Activated T-cell treated with anti-CD3 and anti-CD28 coated beads, Interleukin-2, amount 50 U/mL, for 4 hours (primary cell): ENCODE results near the gene DCHS2. TPM values are rescaled to one million over a fixed set of nuclear protein-coding genes. Genes with fewer than 3 reads are reported as not detected.

Experiments
- ATAC-seq, 2 donors: fragments of 200-7000 bp; cut with Tn5 transposase; one replicate each; pipeline ENCODE4 v1.10.0; 2021
- DNase-seq: peaks from one replicate; pipeline ENCODE4 v3.0.0-alpha.2; 2020
- H3K27me3 Mint-ChIP-seq: one replicate; pipeline ENCODE4 v1.8.0; 2021; ENCODE audit warnings: low read depth, mixed read lengths
- H3K36me3 Mint-ChIP-seq: one replicate; pipeline ENCODE4 v1.8.0; 2022; ENCODE audit warnings: mixed read lengths; ENCODE audit not compliant: insufficient read depth
- H3K4me1 Mint-ChIP-seq: one replicate; pipeline ENCODE4 v1.8.0; 2021; ENCODE audit warnings: low read depth, mixed read lengths
- H3K4me3 Mint-ChIP-seq: one replicate; pipeline ENCODE4 v1.8.0; 2021; ENCODE audit warnings: mild to moderate bottlenecking, moderate library complexity, mixed read lengths
- H3K9me3 Mint-ChIP-seq: one replicate; pipeline ENCODE4 v1.8.0; 2021; ENCODE audit warnings: mixed read lengths
- total RNA-seq, 3 donors: library from RNA; stranded (reverse); gene quantifications; one replicate each; pipeline ENCODE4 v1.2.1, GENCODE V29; 2021

Gene DCHS2
- total RNA-seq, 3 donors from 2014 or later, result under 0.01 TPM; not detected in 2

DNA sequence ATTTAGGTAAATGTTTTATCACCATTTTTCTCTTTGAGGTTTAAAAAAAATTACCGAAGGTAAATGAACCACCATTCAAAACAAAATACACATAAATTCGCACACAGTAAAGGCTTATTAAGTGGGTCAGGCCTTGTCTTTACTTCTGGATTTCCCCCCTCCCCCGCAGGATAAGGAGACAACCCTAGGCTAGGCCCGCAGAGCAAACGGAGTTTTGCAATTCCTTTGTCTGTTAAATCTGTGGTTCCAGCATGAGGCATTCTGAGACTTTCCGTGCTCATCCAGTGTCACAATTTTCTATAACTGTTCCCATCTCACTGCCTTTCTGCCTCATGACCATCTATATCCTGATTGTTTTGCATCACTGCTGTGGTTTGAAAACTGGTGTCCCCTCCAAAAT lies 307.4 kb downstream of the DCHS2 start:
- no peak for ATAC-seq
- Mint-ChIP-seq H3K4me3 (no peak overlapping the region), H3K36me3 (no peaks in the 10 kb centered on the region), H3K4me1 (no peaks in the 10 kb centered on the region), H3K27me3 (peaks cover 2% of the 10 kb centered on the region), H3K9me3 (no peaks in the 10 kb centered on the region)
- DNase-seq, result no peak

DNA sequence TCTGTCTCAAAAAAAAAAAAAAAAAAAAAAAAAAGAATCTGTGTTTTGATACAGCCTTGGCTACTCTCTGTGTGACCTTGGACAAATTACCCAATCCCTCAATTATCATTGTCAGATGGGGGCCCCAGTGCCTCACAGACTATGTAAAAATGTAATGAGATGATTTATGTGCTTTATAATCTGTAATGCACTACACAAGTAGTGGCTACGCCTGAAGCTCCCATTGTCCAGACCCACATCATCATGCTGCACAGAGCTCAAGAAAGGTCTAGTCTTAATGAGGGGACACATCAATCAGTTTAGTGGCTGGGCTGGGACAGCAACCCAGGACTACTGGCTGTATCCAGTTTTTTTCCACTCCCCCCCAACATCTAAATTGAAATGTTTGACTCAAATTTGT lies 308.3 kb downstream of the DCHS2 start:
- Mint-ChIP-seq H3K9me3 (no peaks in the 10 kb centered on the region), H3K4me3 (no peak overlapping the region), H3K36me3 (no peaks in the 10 kb centered on the region), H3K27me3 (peaks cover 7% of the 10 kb centered on the region), H3K4me1 (no peaks in the 10 kb centered on the region)
- ATAC-seq (no peak), DNase-seq (no peak)

Other genes with a start within 250 kb of the DCHS2 start
- gene PLRG1, start 58.6 kb upstream of the DCHS2 start, total RNA-seq, result 100 to 1,000 TPM; 122 to 135 (median 133) TPM
- gene FGB, start 71.2 kb upstream of the DCHS2 start, total RNA-seq, result 1 to 10 TPM; 1.6 to 1.9 (median 1.7) TPM
- gene FGA, start 98.9 kb upstream of the DCHS2 start, total RNA-seq, result 1 to 10 TPM; 2.1 to 4.1 (median 3.3) TPM
- gene FGG, start 120.9 kb upstream of the DCHS2 start, total RNA-seq, result 1 to 10 TPM in 2 of 3 donors, under 1 TPM in 1; 0.92 to 2.0 (median 1.8) TPM